IPS DF 4.7 (cell line): Measurements from ENCODE around the gene SLC29A2.
"Not testable (repeated sequence)": the region's sequence is repeated elsewhere in the genome, so short reads cannot be mapped to it uniquely, and the experiment has no call there.

ENCODE experiments used
- DNase-seq: peaks from one replicate; pipeline ENCODE4 v3.0.0-alpha.2; 2013; ENCODE audit warnings: low spot score; ENCODE audit errors: extremely low read depth

The SLC29A2 gene

GRCh38 chr11:66350560-66351235 lies 20.9 kb downstream of the SLC29A2 start:
- not testable (repeated sequence) for DNase-seq

GRCh38 chr11:66349084-66349386 lies 22.5 kb downstream of the SLC29A2 start:
- DNase-seq, result no peak

DNA sequence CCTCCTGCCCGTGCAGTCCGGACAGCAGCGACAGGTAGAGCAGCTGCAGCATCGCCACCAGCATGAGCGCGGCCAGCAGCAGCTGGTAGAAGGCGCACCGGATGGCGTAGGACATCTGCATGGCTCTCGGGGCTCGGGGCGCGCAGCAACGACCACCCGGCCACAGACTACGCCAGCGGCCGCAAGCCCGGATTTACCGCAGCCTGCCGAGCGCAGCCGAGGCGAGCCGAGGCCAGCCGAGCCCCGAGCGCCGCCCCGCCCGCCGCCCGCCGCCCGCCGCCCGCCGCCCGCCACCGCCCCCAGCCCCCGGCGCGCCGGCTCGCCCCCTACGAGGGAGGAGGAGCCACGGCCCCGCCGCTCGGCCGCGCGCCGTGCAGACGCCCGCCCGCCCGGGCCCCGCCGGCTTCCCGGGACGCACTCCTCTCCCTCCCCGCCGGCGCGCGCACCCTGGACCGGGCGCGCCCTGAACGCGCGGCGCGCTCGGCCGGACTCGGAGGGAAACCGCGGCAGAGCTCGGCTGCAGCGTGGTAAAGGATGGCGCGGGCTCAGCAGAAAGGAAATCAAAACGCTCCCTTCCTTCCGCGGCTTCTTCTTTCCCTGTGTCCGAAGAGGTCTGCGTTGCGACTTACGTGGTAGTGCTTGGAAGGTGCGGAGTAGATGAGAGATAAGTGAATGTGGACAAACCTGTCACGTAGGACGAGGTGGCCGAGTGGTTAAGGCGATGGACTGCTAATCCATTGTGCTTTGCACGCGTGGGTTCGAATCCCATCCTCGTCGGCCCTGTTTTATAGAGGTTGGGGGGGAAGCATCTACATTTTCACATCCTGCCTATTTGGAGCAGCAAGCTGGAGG lies 23.9 kb downstream of the SLC29A2 start, which contains the start of gene B4GAT1:
Gene B4GAT1 (minus strand): TSS at position 205 of the 852 bp plus-strand sequence. CDS start 84 bp downstream, at position 121.
- DNase-seq, result no peak

DNA sequence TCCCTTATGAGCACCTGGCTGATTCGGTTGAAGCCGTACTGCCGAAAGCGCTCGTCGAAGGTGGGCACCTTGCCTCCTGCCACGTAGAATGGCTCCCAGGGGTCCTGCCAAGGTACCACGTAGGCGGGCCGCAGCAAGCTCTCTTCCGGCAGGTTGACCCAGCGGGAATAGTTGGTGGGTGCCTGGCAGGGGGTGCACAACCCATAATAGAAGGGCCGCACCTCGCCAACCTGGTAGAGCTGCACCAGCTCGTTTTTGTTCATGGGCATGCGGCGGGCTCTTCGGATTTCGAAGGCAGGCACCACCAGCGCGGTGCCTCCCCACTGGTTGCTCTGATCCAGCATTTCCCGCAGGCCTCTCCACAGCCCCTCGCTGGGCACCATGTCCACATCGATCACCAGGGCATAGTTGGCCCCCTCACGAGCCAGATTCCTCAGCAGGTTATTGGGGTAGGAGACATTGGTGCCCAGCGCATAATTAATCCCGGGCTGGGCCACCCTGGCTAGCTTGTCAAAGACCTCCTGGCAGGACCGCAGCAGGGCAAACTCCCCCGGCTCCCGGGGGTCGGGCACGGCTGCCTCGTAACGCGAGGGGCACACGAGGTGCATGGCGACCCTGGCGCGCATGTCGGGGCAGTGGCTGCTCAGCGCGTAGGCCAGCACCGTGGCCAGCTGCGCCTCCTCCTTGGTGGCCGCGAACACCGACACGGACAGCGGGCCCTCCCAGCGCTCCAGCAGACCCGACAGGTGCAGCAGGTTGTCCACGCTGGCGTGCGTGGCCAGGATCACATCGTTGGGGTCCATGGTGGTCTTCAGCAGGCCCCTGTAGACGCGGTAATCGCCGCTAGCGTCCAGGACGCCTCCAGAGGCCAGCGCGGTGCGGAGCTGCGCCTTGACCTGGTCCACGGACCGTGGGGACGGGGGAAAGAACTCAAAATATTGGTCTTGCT lies 24.8 kb downstream of the SLC29A2 start:
- no peak for DNase-seq

DNA sequence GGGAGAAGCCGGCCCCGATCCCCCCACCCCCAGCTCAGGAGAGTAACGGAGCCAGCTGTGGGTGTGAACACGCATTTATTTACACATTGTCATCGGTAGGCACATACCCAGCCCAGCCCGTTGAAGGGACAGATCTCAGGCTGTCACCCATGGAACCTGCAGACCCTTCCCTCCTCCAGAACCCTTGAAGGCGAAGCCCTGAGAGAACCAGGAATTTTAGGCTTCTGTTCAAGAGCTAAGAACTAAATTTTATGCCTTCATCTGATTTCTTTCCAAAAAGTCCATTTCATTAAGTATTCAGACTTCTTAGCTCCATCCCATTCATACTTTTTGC lies 26.3 kb downstream of the SLC29A2 start:
- DNase-seq, result no peak

DNA sequence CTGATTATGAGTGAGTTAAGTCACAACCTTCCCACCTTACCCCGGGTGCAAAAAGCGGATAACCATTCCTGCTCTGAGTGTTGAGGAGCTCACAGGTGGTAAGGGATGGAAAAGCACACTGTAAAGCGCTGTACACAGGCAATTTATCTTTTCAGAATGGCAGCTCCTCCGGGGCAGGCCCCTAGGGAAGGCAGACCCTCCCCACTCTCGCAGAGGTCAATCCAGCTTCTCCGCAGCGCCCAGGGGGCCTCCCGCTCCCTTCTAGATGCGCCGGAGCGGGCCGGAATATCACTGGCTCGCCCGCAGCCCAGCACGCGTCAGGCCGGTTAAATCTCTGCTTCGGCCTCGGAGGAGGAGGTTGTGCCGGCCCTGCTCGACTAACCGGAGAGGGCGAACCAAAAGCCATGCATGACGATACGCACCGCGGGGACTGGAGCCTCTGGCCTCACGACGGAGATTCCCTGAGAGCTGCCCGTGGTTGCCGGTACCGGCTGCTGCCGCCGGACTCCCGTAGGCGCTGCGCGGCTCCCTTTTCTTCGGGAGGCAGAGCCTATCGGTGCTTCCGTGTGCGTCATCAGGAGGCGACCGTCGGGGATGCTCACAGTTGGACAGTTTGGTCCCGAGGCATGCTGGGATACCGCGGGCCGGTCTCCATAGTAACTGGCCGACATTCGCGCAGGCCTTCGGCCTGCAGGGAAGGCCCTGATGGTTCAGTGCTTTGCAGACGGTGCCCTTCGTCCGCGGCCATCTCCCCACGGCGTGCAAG lies 26.8 kb downstream of the SLC29A2 start, which contains the start of gene BRMS1:
Gene BRMS1 (minus strand): TSS at position 555 of the 766 bp plus-strand sequence. CDS start 2,870 bp downstream, outside the sequence.
- DNase-seq, result peak; percentile 87

DNA sequence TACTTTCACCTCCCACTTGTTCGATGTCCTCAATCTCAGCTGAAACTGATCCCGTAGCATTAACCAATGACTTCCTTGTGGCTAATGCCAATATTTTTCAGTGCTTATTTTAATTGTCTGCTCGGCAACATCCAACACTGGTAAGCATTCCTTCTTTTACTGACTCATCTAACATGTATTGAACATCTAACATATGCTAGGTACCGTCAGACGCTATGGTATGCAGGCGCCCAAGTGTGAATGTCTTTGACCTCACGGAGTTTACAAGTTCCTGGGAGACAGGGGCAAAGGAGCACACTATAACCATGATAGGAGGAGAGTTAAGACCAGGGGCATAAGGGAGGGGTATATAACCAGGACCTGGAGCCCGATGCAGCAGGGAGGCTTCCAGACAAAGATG lies 28.4 kb downstream of the SLC29A2 start:
- no peak for DNase-seq

- no peak for DNase-seq
Measured at GRCh38 chr11:66341502-66342126, 29.9 kb downstream of the SLC29A2 start.

GRCh38 chr11:66340596-66341501 lies 30.7 kb downstream of the SLC29A2 start:
- no peak for DNase-seq

- DNase-seq, result no peak
Measured at GRCh38 chr11:66339686-66340483, 31.7 kb downstream of the SLC29A2 start.

DNA sequence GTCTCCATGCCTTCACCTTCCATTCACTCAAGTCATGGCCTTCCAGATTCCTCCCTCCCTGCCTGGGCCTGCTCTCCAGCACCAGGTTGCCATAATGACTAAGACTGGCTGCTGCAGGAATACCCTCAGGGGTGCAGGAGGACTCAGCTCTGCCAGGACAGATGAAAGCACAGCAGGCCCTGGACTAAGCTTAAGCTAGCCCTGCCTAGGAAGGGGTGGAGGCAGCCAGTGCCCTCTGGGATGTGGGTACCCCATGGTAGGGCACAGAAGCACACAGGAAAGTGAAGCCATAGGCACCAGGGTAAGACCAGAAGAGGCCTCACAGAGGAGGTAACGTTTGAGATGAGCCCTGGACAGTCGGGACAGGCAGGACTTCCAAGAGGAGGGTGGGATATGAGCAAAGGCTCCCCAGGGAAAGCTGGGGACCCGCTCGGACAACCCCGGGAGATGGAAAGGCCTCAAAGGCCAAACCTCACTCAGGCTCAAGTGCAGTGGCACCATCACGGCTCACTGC lies 32.3 kb downstream of the SLC29A2 start:
- no peak for DNase-seq

GRCh38 chr11:66338276-66339161 lies 33.0 kb downstream of the SLC29A2 start:
- DNase-seq, result no peak

- no peak for DNase-seq
Measured at GRCh38 chr11:66337103-66337899, 34.3 kb downstream of the SLC29A2 start.

DNA sequence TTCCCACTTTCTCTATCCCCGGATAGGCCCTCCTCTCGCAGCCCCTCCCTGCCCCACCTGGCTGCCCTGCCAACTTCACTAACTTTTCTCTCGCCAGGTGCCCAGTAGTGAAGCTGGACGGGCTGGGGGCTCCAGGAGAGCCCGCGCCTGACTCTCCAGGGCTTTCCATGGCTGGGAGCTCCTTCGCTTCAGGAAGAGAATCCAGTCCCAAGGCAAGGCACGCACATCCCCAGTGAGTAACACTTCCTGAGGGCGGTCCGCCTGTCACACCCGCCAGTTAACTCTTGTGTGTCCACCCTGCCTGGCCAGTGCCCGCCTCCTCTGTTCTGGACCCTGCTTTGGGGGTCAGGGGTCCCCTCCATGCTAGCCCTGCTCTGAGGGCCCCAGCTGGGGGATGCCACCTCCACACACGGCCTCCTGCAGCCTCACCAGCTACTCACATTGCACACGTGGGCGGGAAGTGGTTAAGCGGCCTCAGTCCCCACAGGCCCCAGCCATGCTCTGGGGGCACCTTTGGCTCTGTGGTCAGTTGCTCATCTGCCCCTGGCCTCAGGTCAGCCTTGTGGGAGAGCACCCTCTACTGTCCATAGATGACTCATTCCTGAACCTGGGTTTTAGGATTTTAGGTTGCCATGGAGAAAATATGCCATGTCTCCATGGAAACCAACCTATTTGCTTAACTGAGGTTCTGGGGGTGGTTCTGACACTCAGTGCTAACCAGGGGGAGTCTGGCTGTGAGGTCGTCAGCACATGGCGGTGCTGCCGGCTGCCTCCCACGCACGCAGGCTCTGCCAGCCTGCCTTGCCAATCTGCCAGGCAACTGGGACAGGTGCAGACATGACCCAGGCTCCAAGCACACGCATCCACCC lies 35.1 kb downstream of the SLC29A2 start, which contains the start of gene RIN1:
Gene RIN1 (minus strand): TSS at position 201 of the 869 bp plus-strand sequence. CDS start 32 bp downstream, at position 169.
- no peak for DNase-seq

- no peak for DNase-seq
Measured at GRCh38 chr11:66335531-66336233, 35.9 kb downstream of the SLC29A2 start.
